Caki2 (cell line): ENCODE data around the gene KHDC4. TPM values are rescaled to one million over a fixed set of nuclear protein-coding genes. Genes with fewer than 3 reads are reported as not detected.

Source experiments
- DNase-seq: peaks from one replicate; pipeline ENCODE4 v3.0.0-alpha.2; 2015; ENCODE audit warnings: low read depth
- in situ Hi-C: cut with HindIII; loops from 2 replicates; pipeline ENCODE4 v1.10.0; 2016; ENCODE audit warnings: low sequenced_read_pairs, low pct_unique_long_range_greater_than_20kb, mixed read lengths
- total RNA-seq: library from RNA; depleted of rRNA; stranded (reverse); fragments of >200 nt; shearing (Covaris generic); gene quantifications from 2 replicates; pipeline ENCODE4 v1.2.3, GENCODE V29; 2014; ENCODE audit warnings: low replicate concordance

KHDC4 gene
- total RNA-seq, 1 experiment from 2014 or later = 33.9 TPM

GRCh38 chr1:155971910-155972809, 37.9 kb upstream of the KHDC4 start:
- in situ Hi-C loops = no loop called here
- DNase-seq = no peak

- no peak for DNase-seq
These were observed 36.4 kb upstream of the KHDC4 start for GRCh38 chr1:155970531-155971167.

GRCh38 chr1:155969377-155969791, 35.2 kb upstream of the KHDC4 start:
- DNase-seq = no peak
- in situ Hi-C loops = no loop called here

More at GRCh38 chr1:155970531-155971167, 36.4 kb upstream of the KHDC4 start:
- in situ Hi-C loops = no loop called here

GRCh38 chr1:155968670-155969069, 34.5 kb upstream of the KHDC4 start:
- in situ Hi-C loops = no loop called here
- no peak for DNase-seq

GRCh38 chr1:155968051-155968400, 33.8 kb upstream of the KHDC4 start:
- in situ Hi-C loops = no loop called here
- no peak for DNase-seq

GRCh38 chr1:155967341-155968050, 33.3 kb upstream of the KHDC4 start:
- in situ Hi-C loops = no loop called here

GRCh38 chr1:155966750-155967149, 32.5 kb upstream of the KHDC4 start:
- DNase-seq = no peak
- in situ Hi-C loops = no loop called here

More at GRCh38 chr1:155967341-155968050, 33.3 kb upstream of the KHDC4 start:
- DNase-seq = no peak

- no peak for DNase-seq
- in situ Hi-C loops = no loop called here
These were observed 31.9 kb upstream of the KHDC4 start for GRCh38 chr1:155966135-155966534.

- in situ Hi-C loops = no loop called here
- no peak for DNase-seq
These were observed 30.0 kb upstream of the KHDC4 start for GRCh38 chr1:155964193-155964592.

- in situ Hi-C loops = no loop called here
- peak; percentile 62 for DNase-seq
These were observed 28.5 kb upstream of the KHDC4 start for GRCh38 chr1:155962599-155963211.

GRCh38 chr1:155961937-155962336, 27.7 kb upstream of the KHDC4 start:
- in situ Hi-C loops = no loop called here
- DNase-seq = peak; percentile 98

- DNase-seq = no peak
- in situ Hi-C loops = no loop called here
These were observed 26.0 kb upstream of the KHDC4 start for GRCh38 chr1:155960081-155960745.

- DNase-seq = no peak
- in situ Hi-C loops = no loop called here
These were observed 23.2 kb upstream of the KHDC4 start for GRCh38 chr1:155957411-155957915.

- no peak for DNase-seq
- in situ Hi-C loops = no loop called here
These were observed 20.4 kb upstream of the KHDC4 start for GRCh38 chr1:155954645-155955044.

GRCh38 chr1:155952505-155952890, 18.3 kb upstream of the KHDC4 start:
- no peak for DNase-seq
- in situ Hi-C loops = no loop called here

GRCh38 chr1:155951753-155952504, 17.7 kb upstream of the KHDC4 start:
- in situ Hi-C loops = no loop called here

GRCh38 chr1:155950829-155951228, 16.6 kb upstream of the KHDC4 start:
- in situ Hi-C loops = no loop called here
- no peak for DNase-seq

More at GRCh38 chr1:155951753-155952504, 17.7 kb upstream of the KHDC4 start:
- DNase-seq = no peak
